Prostate gland (tissue), 2 donors: ENCODE data around the gene SH3PXD2A. TPM values are rescaled to one million over a fixed set of nuclear protein-coding genes. Genes with fewer than 3 reads are reported as not detected.
A peak's percentile ranks its signal among the peaks of the same experiment; 100 is the strongest.

ENCODE experiments used
- DNase-seq: peaks from one replicate; pipeline ENCODE4 v3.0.0-alpha.2; 2019; ENCODE audit warnings: low spot score
- H3K27ac ChIP-seq, 2 donors: fragments of 200-600 bp; sonication (generic); 2 replicates each; pipeline ENCODE4 v1.5.1; 2017 to 2019
- H3K27me3 ChIP-seq: fragments of 200-600 bp; sonication (generic); replicated peaks from 2 replicates; pipeline ENCODE4 v1.5.1; 2019; ENCODE audit not compliant: insufficient read depth
- H3K36me3 ChIP-seq, 2 donors: fragments of 200-600 bp; sonication (generic); 1 replicate in 1 of 2; 2 replicates in 1 of 2; pipeline versions ENCODE4 v1.5.1 to v1.8.1; 2017 to 2019
- H3K4me1 ChIP-seq: fragments of 200-600 bp; sonication (generic); replicated peaks from 2 replicates; pipeline ENCODE4 v1.5.1; 2019
- H3K4me3 ChIP-seq, 2 donors: fragments of 200-600 bp; sonication (generic); 2 replicates each; pipeline ENCODE4 v1.5.1; 2017 to 2019
- H3K9me3 ChIP-seq: fragments of 200-600 bp; sonication (generic); 2 replicates; pipeline ENCODE4 v1.5.1; 2017
- POLR2A ChIP-seq: fragments of 450-650 bp; IDR thresholded peaks from one replicate; pipeline ENCODE4 v1.6.1; 2016; ENCODE audit warnings: antibody characterized with exemption, mild to moderate bottlenecking
- POLR2AphosphoS5 ChIP-seq: sonication (generic); formaldehyde crosslinking; IDR thresholded peaks from one replicate; pipeline ENCODE4 v1.6.1; 2017; ENCODE audit warnings: antibody characterized with exemption
- WGBS: methylation state at CpG from one replicate; pipeline ENCODE4 v1.1.5; 2018; 5-methylcytosine and 5-hydroxymethylcytosine counted together
- intact Hi-C: fragments of 100-400 bp; cut with DNase I; formaldehyde crosslinking; loops from one replicate; pipeline ENCODE4 v1.14.2; 2022
- total RNA-seq, 2 donors: library from RNA; depleted of rRNA; stranded (reverse); fragments of >200 nt; gene quantifications; one replicate each; pipeline ENCODE4 v1.1.0, GENCODE V29; 2016
- TF ChIP-seq, protein P1 (sequence below), 4 experiments: fragments of 200-600 bp in 2 of 4; fragments of 450-650 bp in 2 of 4; sonication (generic) in 2 of 4; IDR thresholded peaks; 1 replicate in 3 of 4; 2 replicates in 1 of 4; pipeline ENCODE4 v1.5.1; 2016 to 2019; ENCODE audit warnings: antibody characterized with exemption in 4 of 4, mild to moderate bottlenecking in 2 of 4, moderate library complexity in 2 of 4

SH3PXD2A gene
- total RNA-seq, 2 donors from 2014 or later: 14.2 to 26.4 TPM

DNA sequence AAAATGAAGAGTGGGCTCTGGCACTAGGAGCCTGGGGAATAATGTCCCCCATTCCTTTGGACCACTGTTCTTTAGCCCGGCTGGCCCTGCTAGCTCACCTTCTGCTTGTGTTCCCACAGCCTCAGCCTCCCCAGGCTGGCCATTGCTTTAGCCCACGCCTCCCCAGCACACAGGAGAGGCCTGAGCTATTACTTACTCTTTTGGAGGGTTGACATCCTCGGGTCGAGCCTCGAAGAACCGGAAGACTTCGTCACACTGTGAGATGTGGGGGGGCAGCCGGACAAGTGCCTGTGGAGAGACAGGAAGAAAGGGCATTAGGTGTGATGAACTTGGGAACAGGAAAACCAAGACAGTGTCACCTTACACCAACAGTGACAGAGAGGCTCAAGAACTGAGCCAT lies 131.3 kb downstream of the SH3PXD2A start:
- Histone ChIP-seq H3K9me3 (no peaks in the 10 kb centered on the region), H3K27me3 (no peaks in the 10 kb centered on the region), H3K27ac (no peak overlapping the region), H3K4me1 (no peaks in the 10 kb centered on the region), H3K36me3 (no peaks in the 10 kb centered on the region), H3K4me3 (no peak overlapping the region)
- no peak for TF ChIP-seq POLR2A
- TF ChIP-seq, protein P1, sequence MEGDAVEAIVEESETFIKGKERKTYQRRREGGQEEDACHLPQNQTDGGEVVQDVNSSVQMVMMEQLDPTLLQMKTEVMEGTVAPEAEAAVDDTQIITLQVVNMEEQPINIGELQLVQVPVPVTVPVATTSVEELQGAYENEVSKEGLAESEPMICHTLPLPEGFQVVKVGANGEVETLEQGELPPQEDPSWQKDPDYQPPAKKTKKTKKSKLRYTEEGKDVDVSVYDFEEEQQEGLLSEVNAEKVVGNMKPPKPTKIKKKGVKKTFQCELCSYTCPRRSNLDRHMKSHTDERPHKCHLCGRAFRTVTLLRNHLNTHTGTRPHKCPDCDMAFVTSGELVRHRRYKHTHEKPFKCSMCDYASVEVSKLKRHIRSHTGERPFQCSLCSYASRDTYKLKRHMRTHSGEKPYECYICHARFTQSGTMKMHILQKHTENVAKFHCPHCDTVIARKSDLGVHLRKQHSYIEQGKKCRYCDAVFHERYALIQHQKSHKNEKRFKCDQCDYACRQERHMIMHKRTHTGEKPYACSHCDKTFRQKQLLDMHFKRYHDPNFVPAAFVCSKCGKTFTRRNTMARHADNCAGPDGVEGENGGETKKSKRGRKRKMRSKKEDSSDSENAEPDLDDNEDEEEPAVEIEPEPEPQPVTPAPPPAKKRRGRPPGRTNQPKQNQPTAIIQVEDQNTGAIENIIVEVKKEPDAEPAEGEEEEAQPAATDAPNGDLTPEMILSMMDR (IDR thresholded peaks at IDR 0.05): no peak
- TF ChIP-seq POLR2AphosphoS5: no peak
- WGBS: 95% methylated on average over 8 of the region's 8 CpGs
- intact Hi-C loops: no loop called here
- DNase-seq: no peak

DNA sequence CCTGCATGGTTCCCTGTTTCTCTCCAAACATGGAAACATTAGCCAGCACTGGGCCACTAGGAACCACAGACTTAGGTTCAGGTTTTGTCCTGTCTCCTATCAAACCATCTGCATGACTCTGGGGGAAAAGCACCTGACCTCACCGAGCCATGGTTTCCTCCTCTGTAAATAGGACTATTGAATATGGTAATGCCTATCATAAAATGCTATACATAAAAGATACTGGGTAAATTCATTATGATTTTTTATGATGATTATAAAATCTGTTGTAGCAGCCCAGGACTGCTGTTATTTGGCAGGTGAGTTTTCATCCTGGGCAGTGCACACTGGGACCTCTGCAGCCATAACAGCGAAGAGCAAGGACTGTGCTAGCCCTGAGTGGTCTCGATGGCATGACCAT lies 131.8 kb downstream of the SH3PXD2A start:
- Histone ChIP-seq H3K4me1 (no peaks in the 10 kb centered on the region), H3K36me3 (no peaks in the 10 kb centered on the region), H3K4me3 (no peak overlapping the region), H3K27me3 (no peaks in the 10 kb centered on the region), H3K27ac (no peak overlapping the region), H3K9me3 (no peaks in the 10 kb centered on the region)
- WGBS: 91% methylated on average over 3 of the region's 3 CpGs
- no peak for TF ChIP-seq POLR2A
- TF ChIP-seq, protein P1 (IDR thresholded peaks at IDR 0.05): no peak
- TF ChIP-seq POLR2AphosphoS5: no peak
- DNase-seq: no peak
- intact Hi-C loops: no loop called here

DNA sequence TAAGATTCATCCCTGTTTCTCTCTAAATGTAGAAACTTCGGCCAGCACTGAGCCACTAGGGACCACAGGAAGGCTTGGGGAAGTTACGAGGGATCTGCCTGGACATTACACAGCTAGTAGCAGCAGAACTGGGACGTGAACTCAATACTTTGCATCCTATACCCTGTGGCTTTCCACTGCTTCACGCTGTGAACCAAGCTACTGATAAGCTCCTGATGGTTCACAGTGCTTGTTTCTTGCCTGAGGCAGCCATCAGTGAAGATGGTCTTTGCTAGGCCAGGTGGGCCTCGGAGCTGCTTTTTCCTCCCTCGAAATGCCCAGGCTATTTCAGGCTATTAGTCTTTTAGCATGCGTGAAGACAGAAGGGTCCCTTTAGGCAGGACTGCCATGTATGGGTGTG lies 132.7 kb downstream of the SH3PXD2A start:
- 91% methylated on average over 7 of the region's 7 CpGs for WGBS
- intact Hi-C loops: no loop called here
- Histone ChIP-seq H3K27me3 (no peaks in the 10 kb centered on the region), H3K27ac (no peak overlapping the region), H3K4me1 (no peaks in the 10 kb centered on the region), H3K9me3 (no peaks in the 10 kb centered on the region), H3K4me3 (no peak overlapping the region), H3K36me3 (no peaks in the 10 kb centered on the region)
- TF ChIP-seq POLR2A: no peak
- TF ChIP-seq, protein P1 (IDR thresholded peaks at IDR 0.05): no peak
- no peak for TF ChIP-seq POLR2AphosphoS5
- DNase-seq: no peak

DNA sequence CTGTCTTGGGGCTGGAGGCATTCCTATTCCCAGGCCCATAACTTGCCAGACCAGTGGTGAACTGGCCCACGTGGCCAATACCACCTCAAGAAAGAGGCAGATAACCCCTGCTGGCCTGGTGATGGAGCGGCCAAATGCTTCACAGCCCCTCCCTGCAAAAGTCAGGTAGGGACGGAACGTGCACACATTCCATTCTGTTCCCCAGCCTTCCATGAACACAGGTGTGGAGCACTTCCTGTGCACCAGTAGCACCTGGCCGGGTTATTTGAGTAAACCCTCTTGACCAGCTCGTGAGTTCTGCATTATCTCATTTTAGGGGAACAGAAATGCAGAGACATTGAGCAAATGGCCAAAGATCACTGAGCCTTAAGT lies 134.4 kb downstream of the SH3PXD2A start:
- intact Hi-C loops: no loop called here
- Histone ChIP-seq H3K27ac (no peak overlapping the region), H3K27me3 (no peaks in the 10 kb centered on the region), H3K4me3 (no peak overlapping the region), H3K9me3 (no peaks in the 10 kb centered on the region), H3K4me1 (peaks cover 5% of the 10 kb centered on the region), H3K36me3 (no peaks in the 10 kb centered on the region)
- TF ChIP-seq, protein P1 (IDR thresholded peaks at IDR 0.05): no peak
- TF ChIP-seq POLR2AphosphoS5 (no peak), POLR2A (no peak)
- DNase-seq: no peak
- WGBS: 54% methylated on average over 6 of the region's 6 CpGs

DNA sequence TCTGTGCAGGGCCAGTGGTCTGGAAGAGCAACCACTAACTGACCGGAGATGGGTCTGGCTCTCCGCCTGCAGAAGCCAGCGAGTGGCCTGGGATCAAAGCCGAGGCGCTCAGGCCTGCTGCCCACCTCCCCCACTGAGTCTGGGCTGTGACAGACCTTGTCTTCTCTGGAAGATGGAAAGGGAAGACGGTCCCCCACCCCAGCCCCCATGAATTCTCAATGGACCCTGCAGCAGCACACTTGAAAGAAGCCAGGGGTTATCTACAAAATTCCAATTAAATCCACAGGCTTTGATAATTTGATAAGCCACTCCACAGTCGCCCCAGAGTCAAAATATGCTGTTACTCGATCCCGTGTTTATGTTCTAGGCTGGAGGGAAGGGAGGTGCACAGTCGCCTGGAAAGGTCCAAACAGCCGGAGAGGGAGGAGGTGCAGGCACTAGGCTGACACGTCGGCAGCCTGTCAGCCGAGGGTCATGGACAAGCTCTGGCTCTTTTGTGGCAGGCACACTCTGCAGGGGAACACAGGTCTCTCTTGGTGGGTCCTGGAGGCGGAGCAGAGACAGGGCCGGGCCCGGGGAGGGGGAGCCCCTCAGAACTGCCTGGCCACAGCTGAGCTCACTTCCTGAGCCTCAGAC lies 134.9 kb downstream of the SH3PXD2A start:
- intact Hi-C loops: no loop called here
- TF ChIP-seq POLR2A (no peak), POLR2AphosphoS5 (no peak)
- TF ChIP-seq, protein P1 (IDR thresholded peaks at IDR 0.05): no peak
- WGBS: 56% methylated on average over 14 of the region's 17 CpGs
- Histone ChIP-seq H3K9me3 (no peaks in the 10 kb centered on the region), H3K36me3 (no peaks in the 10 kb centered on the region), H3K27ac (peak overlapping the region in 1 of 2 donors; percentile 0), H3K27me3 (no peaks in the 10 kb centered on the region), H3K4me3 (no peak overlapping the region), H3K4me1 (peaks cover 5% of the 10 kb centered on the region)
- no peak for DNase-seq
